ENCODE measurements around the gene MAPK11.

Gene MAPK11

DNA sequence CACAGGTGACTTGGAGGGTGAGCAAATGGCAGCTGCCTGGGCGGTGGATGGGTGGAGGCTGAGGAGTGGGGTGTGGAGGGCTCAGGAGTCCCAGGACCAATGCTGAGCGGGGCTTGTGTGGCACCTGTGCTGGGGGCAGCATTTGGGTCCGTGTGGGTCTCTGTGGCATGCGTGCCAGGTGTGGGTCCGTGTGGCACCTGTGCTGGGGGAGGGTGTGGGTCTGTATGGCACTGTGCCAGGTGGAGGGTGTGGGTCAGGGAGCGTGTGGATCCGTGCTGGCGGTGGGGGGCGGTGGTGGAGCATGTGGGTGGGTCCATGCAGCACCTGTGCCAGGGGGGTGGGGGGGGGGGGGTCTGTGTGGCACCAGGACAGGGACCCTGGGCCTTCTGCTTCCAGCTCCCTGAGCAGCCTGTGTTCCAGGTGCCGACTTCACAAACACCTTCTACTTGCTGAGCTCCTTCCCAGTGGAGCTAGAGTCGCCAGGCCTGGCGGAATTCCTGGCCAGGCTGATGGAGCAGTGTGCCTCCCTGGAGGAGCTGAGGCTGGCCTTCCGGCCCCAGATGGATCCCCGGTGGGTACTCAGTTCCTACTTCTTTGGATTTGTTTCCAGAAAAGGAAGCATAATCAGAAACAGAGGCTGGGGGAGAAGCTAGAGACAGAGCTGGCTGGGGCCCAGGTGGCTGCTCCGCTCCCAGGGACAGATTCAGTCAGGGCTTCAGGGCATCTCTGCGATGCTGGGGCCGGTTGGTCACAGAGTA lies 54.7 kb downstream of the MAPK11 start:
- TF ChIP-seq, protein P1, sequence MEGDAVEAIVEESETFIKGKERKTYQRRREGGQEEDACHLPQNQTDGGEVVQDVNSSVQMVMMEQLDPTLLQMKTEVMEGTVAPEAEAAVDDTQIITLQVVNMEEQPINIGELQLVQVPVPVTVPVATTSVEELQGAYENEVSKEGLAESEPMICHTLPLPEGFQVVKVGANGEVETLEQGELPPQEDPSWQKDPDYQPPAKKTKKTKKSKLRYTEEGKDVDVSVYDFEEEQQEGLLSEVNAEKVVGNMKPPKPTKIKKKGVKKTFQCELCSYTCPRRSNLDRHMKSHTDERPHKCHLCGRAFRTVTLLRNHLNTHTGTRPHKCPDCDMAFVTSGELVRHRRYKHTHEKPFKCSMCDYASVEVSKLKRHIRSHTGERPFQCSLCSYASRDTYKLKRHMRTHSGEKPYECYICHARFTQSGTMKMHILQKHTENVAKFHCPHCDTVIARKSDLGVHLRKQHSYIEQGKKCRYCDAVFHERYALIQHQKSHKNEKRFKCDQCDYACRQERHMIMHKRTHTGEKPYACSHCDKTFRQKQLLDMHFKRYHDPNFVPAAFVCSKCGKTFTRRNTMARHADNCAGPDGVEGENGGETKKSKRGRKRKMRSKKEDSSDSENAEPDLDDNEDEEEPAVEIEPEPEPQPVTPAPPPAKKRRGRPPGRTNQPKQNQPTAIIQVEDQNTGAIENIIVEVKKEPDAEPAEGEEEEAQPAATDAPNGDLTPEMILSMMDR (IDR thresholded peaks at IDR 0.05; ENCODE audit: low read depth, low read length) = no peak
- no peak overlapping the region for H3K4me3 ChIP-seq (replicated peaks in 1 of 2; ENCODE audit: low read depth in 2 of 2, low read length in 2 of 2)
- DNase-seq (ENCODE audit: low read depth in 2 of 2) = no peak
